GM12878 (cell line): ENCODE results near the gene CACNA1B. TPM values are rescaled to one million over a fixed set of nuclear protein-coding genes. Genes with fewer than 3 reads are reported as not detected.

Source experiments
- ATAC-seq: fragments of 200-7000 bp; cut with Tn5 transposase; 3 replicates; pipeline ENCODE4 v1.9.1; 2020; ENCODE audit warnings: mild to moderate bottlenecking, moderate library complexity
- BruUV-seq: library from RNA; stranded (reverse); fragments of 400-500 nt; replicated peaks from 2 replicates; lab custom pipeline; 2021; lab: Mats Ljungman, UMichigan
- CTCF ChIA-PET: fragments of 300-600 bp; sonication (Branson Sonifier 250); formaldehyde crosslinking; extraction: SDS; loops from one replicate; lab custom pipeline; 2021; ENCODE audit warnings: inconsistent platforms; lab: Yijun Ruan, JAX
- POLR2A ChIA-PET: fragments of 350-600 bp; formaldehyde crosslinking; extraction: SDS; loops from one replicate; lab custom pipeline; 2021; ENCODE audit warnings: inconsistent platforms; lab: Charles Lee
- RAD21 ChIA-PET: fragments of 300-600 bp; sonication (Branson Sonifier 250); formaldehyde crosslinking; loops from one replicate; lab custom pipeline; 2023; ENCODE audit warnings: antibody characterized with exemption; ENCODE audit not compliant: unreplicated experiment; lab: Charles Lee
- SMC1A ChIA-PET: fragments of 300-600 bp; sonication (Branson Sonifier 250); formaldehyde crosslinking; loops from one replicate; lab custom pipeline; 2023; ENCODE audit not compliant: unreplicated experiment, uncharacterized antibody; lab: Charles Lee
- DNase-seq: peaks from one replicate; pipeline ENCODE4 v3.0.0-alpha.2; 2011; ENCODE audit warnings: low read depth, low spot score
- FAIRE-seq: peaks from 3 replicates; lab custom pipeline; 2011; peaks lifted over from hg19 to GRCh38; lab: Jason Lieb, UNC
- H2AFZ ChIP-seq: 2 replicates; pipeline ENCODE4 v1.6.0; 2011; ENCODE audit warnings: low read depth, low read length, control low read depth; ENCODE audit not compliant: control insufficient read depth
- H3K27ac ChIP-seq: 2 replicates; pipeline ENCODE4 v1.5.1; 2011; ENCODE audit warnings: control low read depth; ENCODE audit not compliant: control insufficient read depth, insufficient read depth
- H3K27me3 ChIP-seq, 2 experiments: replicated peaks in 1 of 2; 2 replicates each; pipeline versions ENCODE4 v1.6.0 to v1.6.1; 2011; ENCODE audit warnings: low read length in 1 of 2; ENCODE audit not compliant: control insufficient read depth in 2 of 2, insufficient read depth in 2 of 2
- H3K36me3 ChIP-seq, 2 experiments: 2 replicates each; pipeline ENCODE4 v1.5.1; 2011; ENCODE audit warnings: low read length in 1 of 2; ENCODE audit not compliant: control insufficient read depth in 2 of 2, insufficient read depth in 2 of 2
- H3K4me1 ChIP-seq: 2 replicates; pipeline ENCODE4 v1.6.1; 2011; ENCODE audit warnings: mild to moderate bottlenecking, low read length, moderate library complexity, mixed read lengths; ENCODE audit not compliant: control insufficient read depth, insufficient read depth
- H3K4me2 ChIP-seq: 2 replicates; pipeline ENCODE4 v1.6.0; 2011; ENCODE audit warnings: control low read depth; ENCODE audit not compliant: control insufficient read depth, insufficient read depth
- H3K4me3 ChIP-seq: fragments of 200-600 bp; sonication (generic); 2 replicates; pipeline ENCODE4 v1.5.1; 2016
- H3K79me2 ChIP-seq: 2 replicates; pipeline ENCODE4 v1.6.0; 2011; ENCODE audit warnings: low read length; ENCODE audit not compliant: control insufficient read depth, insufficient read depth
- H3K9ac ChIP-seq: 2 replicates; pipeline ENCODE4 v1.8.0; 2011; ENCODE audit warnings: low read length, control low read depth, mixed read lengths; ENCODE audit not compliant: control insufficient read depth, insufficient read depth
- H3K9me3 ChIP-seq: replicated peaks from 3 replicates; pipeline ENCODE4 v1.5.1; 2011; ENCODE audit warnings: mild to moderate bottlenecking, low read length; ENCODE audit not compliant: control insufficient read depth, insufficient read depth
- H4K20me1 ChIP-seq: 2 replicates; pipeline ENCODE4 v1.6.0; 2011; ENCODE audit not compliant: control insufficient read depth, insufficient read depth
- E4F1 ChIP-seq: fragments of 450-650 bp; IDR thresholded peaks from 2 replicates; pipeline ENCODE4 v1.6.1; 2018; ENCODE audit warnings: borderline replicate concordance, mild to moderate bottlenecking; ENCODE audit not compliant: partially characterized antibody
- EZH2 ChIP-seq: IDR thresholded peaks from 2 replicates; pipeline ENCODE4 v1.6.1; 2012; ENCODE audit warnings: low read depth, mild to moderate bottlenecking, control low read depth, inconsistent platforms, low read length, borderline replicate concordance; ENCODE audit not compliant: control insufficient read depth
- RAD51 ChIP-seq: fragments of 450-650 bp; IDR thresholded peaks from 2 replicates; pipeline ENCODE4 v1.6.1; 2016; ENCODE audit warnings: moderate library complexity, mild to moderate bottlenecking, inconsistent platforms
- SIN3A ChIP-seq: IDR thresholded peaks from 2 replicates; pipeline ENCODE4 v1.6.1; 2012; ENCODE audit warnings: low read depth, low read length, improper control_type of control experiment
- SMARCA5 ChIP-seq: fragments of 450-650 bp; IDR thresholded peaks from 2 replicates; pipeline ENCODE4 v1.6.1; 2017; ENCODE audit warnings: mild to moderate bottlenecking
- YBX1 ChIP-seq: fragments of 450-650 bp; IDR thresholded peaks from 2 replicates; pipeline ENCODE4 v1.6.1; 2016; ENCODE audit warnings: antibody characterized with exemption
- WGBS: methylation state at CpG from one replicate; pipeline ENCODE4 v1.1.6; 2016; ENCODE audit warnings: low lambda C conversion rate; ENCODE audit not compliant: insufficient replicate concordance, insufficient coverage; ENCODE audit errors: missing lambda C conversion rate; 5-methylcytosine and 5-hydroxymethylcytosine counted together
- in situ Hi-C: fragments of 300-500 bp; cut with MboI; formaldehyde crosslinking; loops from 9 replicates; pipeline ENCODE4 v1.14.3; 2018; ENCODE audit warnings: mixed read lengths
- intact Hi-C: fragments of 100-400 bp; cut with micrococcal nuclease; formaldehyde crosslinking; loops from one replicate; pipeline ENCODE4 v1.14.2; 2022; ENCODE audit not compliant: unreplicated experiment
- polyA plus RNA-seq, 11 experiments: library from polyadenylated mRNA; depleted of rRNA in 4 of 11; unstranded in 6 of 11; stranded (reverse) in 5 of 11; fragments of >200 nt; fragmentation: Nextera tagmentation in 4 of 11; fragmentation: Illumina TruSeq in 1 of 11; extraction: Ambion mirVana in 4 of 11; extraction: Trizol in 1 of 11; gene quantifications; 1 replicate in 1 of 11; 2 replicates in 10 of 11; pipeline versions ENCODE4 v1.2.1 to v1.2.3, GENCODE V29; 2011 to 2016; ENCODE audit warnings: inconsistent platforms in 2 of 11, missing spikeins in 2 of 11, low read depth in 1 of 11
- total RNA-seq, 4 experiments: library from RNA; depleted of rRNA in 3 of 4; stranded (reverse); fragments of >200 nt in 3 of 4; fragmentation: Illumina TruSeq in 1 of 4; extraction: Trizol in 1 of 4; gene quantifications; 2 replicates each; pipeline versions ENCODE4 v1.2.1 to v1.2.3, GENCODE V29; 2013 to 2021

The CACNA1B gene
- total and polyA plus RNA-seq, 10 of the 15 experiments (the other 5 are each of a cell fraction or from before 2014, with no cell fraction given) = 0.01 to 0.03 (median 0.01) TPM; not detected in 7

- H3K9me3 ChIP-seq = no peaks in the 10 kb centered on the region
- H4K20me1 ChIP-seq = no peaks in the 10 kb centered on the region
- no peak overlapping the region for H3K27ac ChIP-seq
- H3K4me1 ChIP-seq = no peaks in the 10 kb centered on the region
- RAD21 ChIA-PET = no interaction called here
- no peak overlapping the region for H3K4me2 ChIP-seq
- no TSS peak for BruUV-seq
- H2AFZ ChIP-seq = no peak overlapping the region
- no peak for ATAC-seq
- SMC1A ChIA-PET = no interaction called here
- TF ChIP-seq SMARCA5 (no peak), EZH2 (no peak), YBX1 (no peak), SIN3A (no peak), E4F1 (no peak), RAD51 (no peak)
- no peak for DNase-seq
- H3K36me3 ChIP-seq = no peaks in the 10 kb centered on the region
- no peak for FAIRE-seq
- no peak overlapping the region for H3K9ac ChIP-seq
- in situ Hi-C loops = no loop called here
- intact Hi-C loops = no loop called here
- CTCF ChIA-PET = interaction anchor here (1.9 kb wide), 1 partner anchor 14 kb away, joined by 7 read pairs; no protein-coding TSS in a partner anchor
- POLR2A ChIA-PET = no interaction called here
- H3K4me3 ChIP-seq = no peak overlapping the region
- no peaks in the 10 kb centered on the region for H3K79me2 ChIP-seq
- no peaks in the 10 kb centered on the region; a peak in 1 of 4 replicates for H3K27me3 ChIP-seq
- WGBS = 42% methylated on average over 10 of the region's 13 CpGs
Measured at GRCh38 chr9:137985637-137986071, 108.1 kb downstream of the CACNA1B start.
